Rectal smooth muscle tissue (tissue), 1 donor: ENCODE results near the gene BCAN.

Source experiments
- H3K27ac ChIP-seq: one replicate; pipeline ENCODE4 v1.7.0; 2013; ENCODE audit warnings: low read depth, low read length, inconsistent platforms
- H3K27me3 ChIP-seq: one replicate; pipeline ENCODE4 v1.7.0; 2013; ENCODE audit warnings: low read length; ENCODE audit not compliant: control insufficient read depth, insufficient read depth
- H3K36me3 ChIP-seq: one replicate; pipeline ENCODE4 v1.7.0; 2013; ENCODE audit warnings: low read length; ENCODE audit not compliant: control insufficient read depth, insufficient read depth
- H3K4me1 ChIP-seq: one replicate; pipeline ENCODE4 v1.7.0; 2013; ENCODE audit warnings: low read length; ENCODE audit not compliant: control insufficient read depth, insufficient read depth
- H3K4me3 ChIP-seq: one replicate; pipeline ENCODE4 v1.7.0; 2013; ENCODE audit warnings: low read length
- H3K9ac ChIP-seq: one replicate; pipeline ENCODE4 v1.7.0; 2013; ENCODE audit warnings: low read length

The BCAN gene

GRCh38 chr1:156662005-156662799 lies 20.3 kb downstream of the BCAN start:
- Histone ChIP-seq H3K27ac (peak overlapping the region; percentile 79), H3K4me1 (peaks cover 50% of the 10 kb centered on the region), H3K4me3 (no peak overlapping the region), H3K9ac (no peak overlapping the region), H3K36me3 (no peaks in the 10 kb centered on the region), H3K27me3 (no peaks in the 10 kb centered on the region)

DNA sequence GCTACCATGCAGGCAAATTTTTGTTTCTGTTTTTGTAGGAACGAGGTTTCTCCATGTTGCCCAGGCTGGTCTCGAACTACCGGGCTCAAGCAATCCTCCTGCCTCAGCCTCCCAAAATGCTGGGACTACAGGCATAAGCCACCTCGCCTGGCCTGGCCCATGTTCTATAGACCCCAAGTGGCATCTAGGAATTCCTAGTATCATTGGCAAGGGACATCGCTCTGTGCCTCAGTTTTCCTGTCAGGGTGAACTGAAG lies 20.8 kb downstream of the BCAN start:
- no peaks in the 10 kb centered on the region for H3K36me3 ChIP-seq
- H3K27ac ChIP-seq = peak overlapping the region; percentile 79
- H3K27me3 ChIP-seq = no peaks in the 10 kb centered on the region
- H3K9ac ChIP-seq = no peak overlapping the region
- peaks cover 55% of the 10 kb centered on the region for H3K4me1 ChIP-seq
- H3K4me3 ChIP-seq = no peak overlapping the region

- Histone ChIP-seq H3K27me3 (no peaks in the 10 kb centered on the region), H3K27ac (peak overlapping the region; percentile 79), H3K9ac (no peak overlapping the region), H3K4me1 (peaks cover 60% of the 10 kb centered on the region), H3K4me3 (no peak overlapping the region), H3K36me3 (no peaks in the 10 kb centered on the region)
Observed at GRCh38 chr1:156663178-156663577, 21.3 kb downstream of the BCAN start.

DNA sequence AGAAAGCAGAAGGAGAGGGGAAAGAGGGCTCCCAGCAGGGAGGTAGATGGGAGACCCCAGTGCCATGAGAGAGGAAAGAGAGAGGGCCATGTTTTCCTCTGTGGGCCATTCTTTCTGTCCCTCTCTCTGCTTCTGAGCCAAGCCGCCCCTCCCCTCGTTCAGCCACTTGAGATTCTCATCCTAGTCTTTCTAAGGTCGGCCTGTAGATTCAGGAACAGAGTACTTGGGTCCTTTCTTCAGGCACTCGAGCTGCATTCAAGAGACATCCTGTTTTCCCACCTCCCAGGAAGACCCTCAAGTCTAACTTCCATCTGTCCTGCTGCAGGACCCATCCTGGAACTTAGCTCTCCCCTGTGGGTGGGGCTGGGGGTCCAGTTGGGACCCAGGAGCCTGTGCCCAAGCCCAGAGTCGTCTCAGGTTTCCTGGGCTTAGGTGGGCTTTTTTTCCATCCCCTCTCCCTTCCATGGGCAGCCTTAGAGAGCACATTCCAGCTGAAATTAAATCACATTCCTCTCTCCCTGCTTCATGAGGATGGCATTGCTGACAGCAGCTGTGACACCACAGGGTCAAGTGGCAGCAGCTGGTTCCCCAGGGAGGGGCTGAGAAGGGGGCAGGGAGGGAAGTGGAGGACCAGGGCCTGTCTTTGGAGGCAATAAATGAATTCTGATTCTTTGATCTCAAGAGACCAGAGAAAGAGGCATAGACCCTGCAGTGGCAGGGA lies 22.3 kb downstream of the BCAN start:
- peaks cover 65% of the 10 kb centered on the region for H3K4me1 ChIP-seq
- peak overlapping the region; percentile 34 for H3K4me3 ChIP-seq
- H3K36me3 ChIP-seq = no peaks in the 10 kb centered on the region
- H3K27ac ChIP-seq = peak overlapping the region; percentile 79
- no peak overlapping the region for H3K9ac ChIP-seq
- no peaks in the 10 kb centered on the region for H3K27me3 ChIP-seq

- no peaks in the 10 kb centered on the region for H3K27me3 ChIP-seq
- peaks cover 62% of the 10 kb centered on the region for H3K4me1 ChIP-seq
- peak overlapping the region; percentile 79 for H3K27ac ChIP-seq
- no peaks in the 10 kb centered on the region for H3K36me3 ChIP-seq
- H3K4me3 ChIP-seq = peak overlapping the region; percentile 34
- no peak overlapping the region for H3K9ac ChIP-seq
Observed at GRCh38 chr1:156664767-156665411, 23.0 kb downstream of the BCAN start.

GRCh38 chr1:156665539-156665938 lies 23.6 kb downstream of the BCAN start:
- no peak overlapping the region for H3K4me3 ChIP-seq
- peaks cover 58% of the 10 kb centered on the region for H3K4me1 ChIP-seq
- no peaks in the 10 kb centered on the region for H3K36me3 ChIP-seq
- peak overlapping the region; percentile 54 for H3K27ac ChIP-seq
- no peaks in the 10 kb centered on the region for H3K27me3 ChIP-seq
- no peak overlapping the region for H3K9ac ChIP-seq

DNA sequence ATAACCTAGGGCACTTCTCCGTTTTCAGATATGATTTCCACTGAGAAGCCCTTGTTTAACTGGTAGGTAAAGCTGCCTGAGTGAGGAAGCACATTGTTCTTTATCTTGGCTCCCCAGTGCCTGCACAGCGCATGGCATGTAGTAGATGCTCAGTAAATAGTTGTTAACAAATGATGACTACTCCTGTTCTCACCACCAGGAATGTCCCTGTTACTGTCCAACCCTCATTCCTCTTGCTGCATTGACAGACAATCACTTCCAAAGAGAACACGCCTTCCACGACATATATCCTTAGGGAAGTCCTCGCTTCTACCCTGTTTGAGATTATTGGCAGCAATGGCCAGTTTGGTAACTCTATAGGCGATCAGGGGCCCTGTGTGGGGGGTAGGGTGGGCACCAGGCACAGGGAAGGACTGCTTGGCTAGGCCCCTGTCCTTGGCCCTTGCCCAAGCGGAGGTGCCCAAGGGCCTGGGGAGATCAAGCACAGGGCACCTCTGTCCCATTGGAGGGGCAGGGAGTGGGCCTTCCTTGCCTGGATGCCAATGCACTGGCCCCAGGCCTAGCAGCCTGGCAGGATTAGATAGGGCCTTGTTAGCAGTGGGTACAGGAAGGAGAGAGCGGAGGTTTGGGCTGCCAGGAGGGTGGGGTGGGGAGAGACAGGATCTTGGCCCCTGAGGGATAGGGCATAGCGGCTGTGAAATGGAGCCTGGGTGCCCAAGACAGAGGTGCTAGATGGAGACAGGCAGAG lies 25.1 kb downstream of the BCAN start:
- Histone ChIP-seq H3K4me3 (no peak overlapping the region), H3K27ac (peak overlapping the region; percentile 88), H3K36me3 (no peaks in the 10 kb centered on the region), H3K4me1 (peaks cover 51% of the 10 kb centered on the region), H3K9ac (no peak overlapping the region), H3K27me3 (no peaks in the 10 kb centered on the region)

- Histone ChIP-seq H3K27me3 (no peaks in the 10 kb centered on the region), H3K27ac (peak overlapping the region; percentile 88), H3K9ac (no peak overlapping the region), H3K4me3 (no peak overlapping the region), H3K36me3 (no peaks in the 10 kb centered on the region), H3K4me1 (peaks cover 45% of the 10 kb centered on the region)
Observed at GRCh38 chr1:156667610-156667967, 25.7 kb downstream of the BCAN start.

DNA sequence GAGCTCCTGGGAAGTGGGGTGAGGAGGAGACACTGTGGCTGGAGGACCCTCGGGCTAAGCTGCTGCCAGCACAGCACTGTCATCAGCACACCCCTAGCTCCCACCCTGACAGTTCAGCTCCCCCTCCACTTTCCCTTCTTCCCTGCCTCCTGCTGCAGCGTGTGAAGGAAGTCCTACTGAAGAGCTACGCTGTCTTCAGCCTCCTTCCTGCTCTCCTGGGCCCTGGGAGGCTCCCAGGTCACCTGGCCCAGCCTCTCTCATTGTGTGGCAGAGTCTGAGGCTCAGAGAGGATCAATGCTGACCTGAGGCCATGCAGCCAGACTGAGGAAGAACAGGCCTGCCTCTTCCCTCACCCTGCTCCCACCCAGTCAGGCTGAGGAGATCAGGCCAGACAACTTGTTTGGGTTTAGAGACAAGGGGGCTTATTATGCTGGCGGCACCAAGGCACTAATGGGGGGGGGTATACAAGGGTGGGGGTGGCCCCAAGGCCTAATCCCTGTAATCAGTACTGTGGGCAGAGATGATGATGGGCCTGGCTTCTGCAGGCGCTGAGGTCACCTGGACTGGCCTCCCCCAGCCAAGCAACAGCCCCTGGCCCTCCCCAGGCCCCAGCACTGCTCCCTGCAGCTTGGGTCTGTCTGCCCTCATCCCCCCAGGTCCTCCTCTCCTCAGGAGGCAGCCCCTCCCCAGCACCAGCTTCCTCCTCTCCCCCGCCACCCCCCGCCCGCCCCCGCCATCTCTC lies 26.2 kb downstream of the BCAN start:
- Histone ChIP-seq H3K27me3 (no peaks in the 10 kb centered on the region), H3K4me1 (peaks cover 40% of the 10 kb centered on the region), H3K36me3 (no peaks in the 10 kb centered on the region), H3K9ac (no peak overlapping the region), H3K4me3 (no peak overlapping the region), H3K27ac (peak overlapping the region; percentile 88)

GRCh38 chr1:156668801-156669637 lies 27.1 kb downstream of the BCAN start:
- no peak overlapping the region for H3K9ac ChIP-seq
- H3K27me3 ChIP-seq = no peaks in the 10 kb centered on the region
- peaks cover 34% of the 10 kb centered on the region for H3K4me1 ChIP-seq
- H3K27ac ChIP-seq = peak overlapping the region; percentile 88
- H3K36me3 ChIP-seq = no peaks in the 10 kb centered on the region
- no peak overlapping the region for H3K4me3 ChIP-seq

DNA sequence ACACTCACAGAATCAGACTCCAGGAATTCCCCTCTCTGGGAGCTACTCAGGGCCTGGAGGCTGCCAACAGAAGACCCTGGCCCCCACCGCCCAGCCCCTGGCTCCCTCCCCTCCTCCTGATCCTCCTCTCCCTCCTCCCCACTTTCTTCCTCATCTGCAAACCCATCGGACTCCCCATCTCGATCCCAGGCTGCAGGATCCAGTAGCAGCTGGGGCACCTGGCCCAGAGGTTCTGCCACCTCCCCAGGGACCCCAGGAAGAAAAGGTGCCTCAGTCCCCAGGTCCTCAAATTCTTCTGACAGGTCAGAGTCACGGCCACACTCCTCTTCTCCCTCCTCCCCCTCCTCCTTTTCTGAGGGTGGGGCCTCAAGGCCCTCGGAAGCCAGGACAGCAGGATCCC lies 27.9 kb downstream of the BCAN start:
- Histone ChIP-seq H3K4me1 (peaks cover 26% of the 10 kb centered on the region), H3K4me3 (no peak overlapping the region), H3K27ac (no peak overlapping the region), H3K36me3 (no peaks in the 10 kb centered on the region), H3K27me3 (no peaks in the 10 kb centered on the region), H3K9ac (no peak overlapping the region)
